GM12878 (cell line): ENCODE measurements around the gene NTN1.

Experiments used
- CHD1 ChIP-seq: IDR thresholded peaks from 2 replicates; pipeline ENCODE4 v1.6.1; 2012; ENCODE audit warnings: low read depth, low read length, improper control_type of control experiment
- CHD2 ChIP-seq: IDR thresholded peaks from 2 replicates; pipeline ENCODE4 v1.6.1; 2011; ENCODE audit warnings: low read depth, low read length, improper control_type of control experiment, borderline replicate concordance
- EZH2 ChIP-seq: IDR thresholded peaks from 2 replicates; pipeline ENCODE4 v1.6.1; 2012; ENCODE audit warnings: low read depth, mild to moderate bottlenecking, control low read depth, inconsistent platforms, low read length, borderline replicate concordance; ENCODE audit not compliant: control insufficient read depth
- NRF1 ChIP-seq: conservative IDR thresholded peaks from 2 replicates; pipeline ENCODE4 v1.6.1; 2011; ENCODE audit warnings: mild to moderate bottlenecking, low read depth, low read length, improper control_type of control experiment
- PML ChIP-seq: IDR thresholded peaks from 2 replicates; pipeline ENCODE4 v1.6.1; 2012; ENCODE audit warnings: low read length, inconsistent platforms
- POLR2A ChIP-seq: IDR thresholded peaks from 2 replicates; pipeline ENCODE4 v1.6.1; 2011; ENCODE audit warnings: low read depth, mild to moderate bottlenecking, low read length
- STAT3 ChIP-seq: IDR thresholded peaks from 2 replicates; pipeline ENCODE4 v1.6.1; 2011; ENCODE audit warnings: low read depth, low read length, improper control_type of control experiment
- TCF12 ChIP-seq: IDR thresholded peaks from 2 replicates; pipeline ENCODE4 v1.6.1; 2011; ENCODE audit warnings: low read depth, mild to moderate bottlenecking, low read length
- TF ChIP-seq, protein P1 (sequence below): fragments of 450-650 bp; IDR thresholded peaks from 2 replicates; pipeline ENCODE4 v1.6.1; 2016; ENCODE audit warnings: mild to moderate bottlenecking, moderate library complexity, borderline replicate concordance
- TF ChIP-seq, protein P2 (sequence below), 3 experiments: IDR thresholded peaks in 2 of 3; conservative IDR thresholded peaks in 1 of 3; 2 replicates each; pipeline ENCODE4 v1.5.1; 2011; ENCODE audit warnings: low read depth in 3 of 3, low read length in 3 of 3, mild to moderate bottlenecking in 3 of 3, control low read depth in 2 of 3, moderate library complexity in 2 of 3, inconsistent platforms in 1 of 3, mixed read lengths in 1 of 3; ENCODE audit not compliant: control insufficient read depth in 2 of 3, insufficient read depth in 1 of 3; ENCODE audit errors: extremely low read depth in 1 of 3

DNA sequence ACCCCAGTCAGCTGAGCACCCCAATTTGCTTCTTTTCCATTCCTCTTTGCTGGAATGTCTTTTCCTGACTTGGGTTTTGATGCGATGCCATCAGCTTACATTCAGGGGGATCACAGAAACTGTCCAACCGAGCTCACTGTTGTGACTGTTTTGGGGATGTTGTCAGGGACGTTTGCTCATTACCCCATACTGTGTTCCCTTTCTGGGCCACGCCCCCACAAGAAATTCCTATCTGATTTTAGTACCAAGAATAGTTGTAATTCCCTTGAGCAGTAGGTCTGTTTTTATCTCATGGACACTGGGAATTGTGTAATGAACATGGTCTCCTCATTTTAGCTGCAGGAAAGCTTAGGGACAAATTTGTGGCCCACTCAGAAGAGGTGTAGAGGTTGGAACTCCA, 2.6 kb upstream of the NTN1 start:
- TF ChIP-seq STAT3 (no peak), CHD1 (no peak), CHD2 (no peak), POLR2A (no peak), NRF1 (no peak), TCF12 (no peak), PML (no peak), EZH2 (no peak)
- TF ChIP-seq, protein P1, sequence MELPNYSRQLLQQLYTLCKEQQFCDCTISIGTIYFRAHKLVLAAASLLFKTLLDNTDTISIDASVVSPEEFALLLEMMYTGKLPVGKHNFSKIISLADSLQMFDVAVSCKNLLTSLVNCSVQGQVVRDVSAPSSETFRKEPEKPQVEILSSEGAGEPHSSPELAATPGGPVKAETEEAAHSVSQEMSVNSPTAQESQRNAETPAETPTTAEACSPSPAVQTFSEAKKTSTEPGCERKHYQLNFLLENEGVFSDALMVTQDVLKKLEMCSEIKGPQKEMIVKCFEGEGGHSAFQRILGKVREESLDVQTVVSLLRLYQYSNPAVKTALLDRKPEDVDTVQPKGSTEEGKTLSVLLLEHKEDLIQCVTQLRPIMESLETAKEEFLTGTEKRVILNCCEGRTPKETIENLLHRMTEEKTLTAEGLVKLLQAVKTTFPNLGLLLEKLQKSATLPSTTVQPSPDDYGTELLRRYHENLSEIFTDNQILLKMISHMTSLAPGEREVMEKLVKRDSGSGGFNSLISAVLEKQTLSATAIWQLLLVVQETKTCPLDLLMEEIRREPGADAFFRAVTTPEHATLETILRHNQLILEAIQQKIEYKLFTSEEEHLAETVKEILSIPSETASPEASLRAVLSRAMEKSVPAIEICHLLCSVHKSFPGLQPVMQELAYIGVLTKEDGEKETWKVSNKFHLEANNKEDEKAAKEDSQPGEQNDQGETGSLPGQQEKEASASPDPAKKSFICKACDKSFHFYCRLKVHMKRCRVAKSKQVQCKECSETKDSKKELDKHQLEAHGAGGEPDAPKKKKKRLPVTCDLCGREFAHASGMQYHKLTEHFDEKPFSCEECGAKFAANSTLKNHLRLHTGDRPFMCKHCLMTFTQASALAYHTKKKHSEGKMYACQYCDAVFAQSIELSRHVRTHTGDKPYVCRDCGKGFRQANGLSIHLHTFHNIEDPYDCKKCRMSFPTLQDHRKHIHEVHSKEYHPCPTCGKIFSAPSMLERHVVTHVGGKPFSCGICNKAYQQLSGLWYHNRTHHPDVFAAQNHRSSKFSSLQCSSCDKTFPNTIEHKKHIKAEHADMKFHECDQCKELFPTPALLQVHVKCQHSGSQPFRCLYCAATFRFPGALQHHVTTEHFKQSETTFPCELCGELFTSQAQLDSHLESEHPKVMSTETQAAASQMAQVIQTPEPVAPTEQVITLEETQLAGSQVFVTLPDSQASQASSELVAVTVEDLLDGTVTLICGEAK: no peak
- TF ChIP-seq, protein P2, sequence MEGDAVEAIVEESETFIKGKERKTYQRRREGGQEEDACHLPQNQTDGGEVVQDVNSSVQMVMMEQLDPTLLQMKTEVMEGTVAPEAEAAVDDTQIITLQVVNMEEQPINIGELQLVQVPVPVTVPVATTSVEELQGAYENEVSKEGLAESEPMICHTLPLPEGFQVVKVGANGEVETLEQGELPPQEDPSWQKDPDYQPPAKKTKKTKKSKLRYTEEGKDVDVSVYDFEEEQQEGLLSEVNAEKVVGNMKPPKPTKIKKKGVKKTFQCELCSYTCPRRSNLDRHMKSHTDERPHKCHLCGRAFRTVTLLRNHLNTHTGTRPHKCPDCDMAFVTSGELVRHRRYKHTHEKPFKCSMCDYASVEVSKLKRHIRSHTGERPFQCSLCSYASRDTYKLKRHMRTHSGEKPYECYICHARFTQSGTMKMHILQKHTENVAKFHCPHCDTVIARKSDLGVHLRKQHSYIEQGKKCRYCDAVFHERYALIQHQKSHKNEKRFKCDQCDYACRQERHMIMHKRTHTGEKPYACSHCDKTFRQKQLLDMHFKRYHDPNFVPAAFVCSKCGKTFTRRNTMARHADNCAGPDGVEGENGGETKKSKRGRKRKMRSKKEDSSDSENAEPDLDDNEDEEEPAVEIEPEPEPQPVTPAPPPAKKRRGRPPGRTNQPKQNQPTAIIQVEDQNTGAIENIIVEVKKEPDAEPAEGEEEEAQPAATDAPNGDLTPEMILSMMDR (IDR thresholded peaks at IDR 0.05 in 2 of 3, conservative IDR thresholded peaks at IDR 0.05 in 1 of 3; ENCODE audit: control insufficient read depth in 2 of 3, extremely low read depth in 1 of 3, insufficient read depth in 1 of 3, low read depth in 3 of 3, low read length in 3 of 3): no peak
